ENCODE data around the gene EPB42. TPM values are rescaled to one million over a fixed set of nuclear protein-coding genes. Genes with fewer than 3 reads are reported as not detected.
"Not testable (repeated sequence)": the region's sequence is repeated elsewhere in the genome, so short reads cannot be mapped to it uniquely, and the experiment has no call there.

The EPB42 gene
- total RNA-seq, 4 donors from 2014 or later: 0.30 to 0.44 TPM; not detected in 2

GRCh38 chr15:43186003-43186353 lies 34.8 kb downstream of the EPB42 start:
- Histone ChIP-seq H3K27me3 (no peaks in the 10 kb centered on the region), H3K36me3 (peaks cover 0 to 41% (median 8%) of the 10 kb centered on the region in 3 donors), H3K27ac (peak overlapping the region; percentile 84 to 98 (median 93)), H3K9me3 (no peaks in the 10 kb centered on the region), H3K4me3 (peak overlapping the region; percentile 77 to 93 (median 86)), H3K4me1 (peaks cover 0 to 44% (median 14%) of the 10 kb centered on the region in 4 donors)
- 2 to 3% methylated on average over 13 of the region's 13 CpGs for WGBS, 2 donors
- no peak for TF ChIP-seq POLR2A (IDR thresholded peaks at IDR 0.05)
- TF ChIP-seq CTCF (IDR thresholded peaks at IDR 0.05): no peak
- TF ChIP-seq EP300 (IDR thresholded peaks at IDR 0.05): no peak
- no peak for DNase-seq (ENCODE audit: low spot score in 2 of 2)

GRCh38 chr15:43185157-43186002 lies 35.4 kb downstream of the EPB42 start, which contains the start of gene CCNDBP1:
Gene CCNDBP1 (plus strand): TSS chr15:43185403. CDS start chr15:43185499, 96 bp downstream.
- Histone ChIP-seq H3K27me3 (no peaks in the 10 kb centered on the region), H3K4me1 (peaks cover 0 to 44% (median 14%) of the 10 kb centered on the region in 4 donors), H3K36me3 (peaks cover 0 to 38% (median 5%) of the 10 kb centered on the region in 3 donors), H3K27ac (peak within 1 kb of the TSS; percentile 84 to 98 (median 93)), H3K4me3 (peak within 1 kb of the TSS; percentile 77 to 93 (median 86)), H3K9me3 (no peaks in the 10 kb centered on the region)
- peak; percentile 90 to 92 for DNase-seq (ENCODE audit: low spot score in 2 of 2)
- TF ChIP-seq EP300 (IDR thresholded peaks at IDR 0.05) (peak in 1 of 2 donors; percentile 90), CTCF (IDR thresholded peaks at IDR 0.05) (peak in 4 of 5 experiments; percentile 5 to 42 (median 32)), POLR2A (IDR thresholded peaks at IDR 0.05) (peak; percentile 51 to 74)
- 1% methylated on average over 36 to 60 of the region's 69 CpGs for WGBS, 2 donors

GRCh38 chr15:43184407-43185124 lies 36.3 kb downstream of the EPB42 start:
- Histone ChIP-seq H3K4me3 (peak overlapping the region in 3 of 4 donors; percentile 81 to 93 (median 91)), H3K9me3 (no peaks in the 10 kb centered on the region), H3K36me3 (peaks cover 0 to 38% (median 3%) of the 10 kb centered on the region in 3 donors), H3K27me3 (no peaks in the 10 kb centered on the region), H3K27ac (peak overlapping the region; percentile 84 to 98 (median 93)), H3K4me1 (peaks cover 0 to 36% (median 14%) of the 10 kb centered on the region in 4 donors)
- DNase-seq (ENCODE audit: low spot score in 2 of 2): no peak
- TF ChIP-seq EP300 (IDR thresholded peaks at IDR 0.05) (no peak), POLR2A (IDR thresholded peaks at IDR 0.05) (no peak), CTCF (IDR thresholded peaks at IDR 0.05) (no peak)
- WGBS, 2 donors: 61 to 65% methylated on average over 9 of the region's 9 CpGs

GRCh38 chr15:43183270-43183669 lies 37.5 kb downstream of the EPB42 start:
- Histone ChIP-seq H3K4me3 (no peak overlapping the region), H3K4me1 (peaks cover 0 to 30% (median 13%) of the 10 kb centered on the region in 4 donors), H3K36me3 (peaks cover 0 to 35% (median 0%) of the 10 kb centered on the region in 3 donors), H3K9me3 (no peaks in the 10 kb centered on the region), H3K27ac (peak overlapping the region in 1 of 4 donors; percentile 38), H3K27me3 (no peaks in the 10 kb centered on the region)
- no peak for DNase-seq (ENCODE audit: low spot score in 2 of 2)
- no peak for TF ChIP-seq POLR2A (IDR thresholded peaks at IDR 0.05)
- no peak for TF ChIP-seq CTCF (IDR thresholded peaks at IDR 0.05)
- TF ChIP-seq EP300 (IDR thresholded peaks at IDR 0.05): no peak
- WGBS, 2 donors: 58 to 62% methylated on average over 3 of the region's 3 CpGs

GRCh38 chr15:43177147-43177546 lies 43.7 kb downstream of the EPB42 start:
- peaks cover 0 to 68% (median 5%) of the 10 kb centered on the region in 3 donors for H3K36me3 ChIP-seq
- not testable (repeated sequence) for DNase-seq (ENCODE audit: low spot score in 2 of 2); H3K4me3 ChIP-seq; H3K27me3 ChIP-seq; H3K27ac ChIP-seq; H3K9me3 ChIP-seq; H3K4me1 ChIP-seq
- WGBS, 2 donors: 94% methylated on average over 2 of the region's 2 CpGs

- H3K27me3 ChIP-seq; DNase-seq (ENCODE audit: low spot score in 2 of 2); H3K4me1 ChIP-seq; H3K27ac ChIP-seq; H3K9me3 ChIP-seq; H3K4me3 ChIP-seq: not testable (repeated sequence)
- H3K36me3 ChIP-seq: peaks cover 0 to 70% (median 10%) of the 10 kb centered on the region in 3 donors
- 94 to 98% methylated on average over 25 of the region's 25 CpGs for WGBS, 2 donors
These were observed 45.0 kb downstream of the EPB42 start for GRCh38 chr15:43175656-43176309.
